GM12891 (cell line): ENCODE results near the gene NLGN1.

ENCODE experiments used
- DNase-seq: peaks from one replicate; pipeline ENCODE4 v3.0.0; 2011; ENCODE audit warnings: low spot score; ENCODE audit not compliant: insufficient read length
- FAIRE-seq: peaks from 2 replicates; lab custom pipeline; 2011; peaks lifted over from hg19 to GRCh38; lab: Jason Lieb, UNC
- PAX5 ChIP-seq: IDR thresholded peaks from 2 replicates; pipeline ENCODE4 v1.6.1; 2011; ENCODE audit warnings: low read length, moderate library complexity, mild to moderate bottlenecking; ENCODE audit not compliant: insufficient read depth, severe bottlenecking
- POLR2A ChIP-seq: IDR thresholded peaks from 2 replicates; pipeline ENCODE4 v1.6.1; 2011; ENCODE audit warnings: low read depth, low read length, control low read depth
- POLR2AphosphoS5 ChIP-seq: IDR thresholded peaks from 2 replicates; pipeline ENCODE4 v1.6.1; 2011; ENCODE audit warnings: low read depth, low read length, control low read depth
- POU2F2 ChIP-seq: IDR thresholded peaks from 2 replicates; pipeline ENCODE4 v1.6.1; 2011; ENCODE audit warnings: low read depth, mild to moderate bottlenecking, control low read depth, low read length, moderate library complexity
- SPI1 ChIP-seq: IDR thresholded peaks from 2 replicates; pipeline ENCODE4 v1.6.1; 2011; ENCODE audit warnings: low read depth, low read length, control low read depth
- TAF1 ChIP-seq: IDR thresholded peaks from 2 replicates; pipeline ENCODE4 v1.6.1; 2011; ENCODE audit warnings: low read depth, low read length, control low read depth

The NLGN1 gene

GRCh38 chr3:173938616-173939015 is 541.1 kb downstream of the NLGN1 start:
- FAIRE-seq, result no peak

GRCh38 chr3:173939331-173939730 is 541.8 kb downstream of the NLGN1 start:
- no peak for DNase-seq
- no peak for FAIRE-seq
- TF ChIP-seq SPI1 (no peak), POU2F2 (no peak), PAX5 (no peak), POLR2A (no peak), POLR2AphosphoS5 (no peak), TAF1 (no peak)

More at GRCh38 chr3:173938616-173939015, 541.1 kb downstream of the NLGN1 start:
- TF ChIP-seq PAX5 (no peak), POLR2AphosphoS5 (no peak), POU2F2 (no peak), TAF1 (no peak), SPI1 (no peak), POLR2A (no peak)
- DNase-seq, result no peak

GRCh38 chr3:173943264-173943663 is 545.7 kb downstream of the NLGN1 start:
- TF ChIP-seq TAF1 (no peak), SPI1 (no peak), POLR2AphosphoS5 (no peak), POLR2A (no peak), PAX5 (no peak), POU2F2 (no peak)
- DNase-seq (no peak), FAIRE-seq (no peak)

GRCh38 chr3:173945170-173945569 is 547.6 kb downstream of the NLGN1 start:
- DNase-seq, result no peak
- no peak for FAIRE-seq
- TF ChIP-seq POU2F2 (no peak), SPI1 (no peak), POLR2AphosphoS5 (no peak), PAX5 (no peak), POLR2A (no peak), TAF1 (no peak)

GRCh38 chr3:173945806-173946205 is 548.3 kb downstream of the NLGN1 start:
- no peak for TF ChIP-seq PAX5
- TF ChIP-seq TAF1, result no peak
- no peak for TF ChIP-seq POU2F2
- TF ChIP-seq SPI1, result no peak
- TF ChIP-seq POLR2AphosphoS5, result no peak
- no peak for TF ChIP-seq POLR2A
- DNase-seq (no peak), FAIRE-seq (no peak)

GRCh38 chr3:173954647-173955046 is 557.1 kb downstream of the NLGN1 start:
- no peak for TF ChIP-seq POLR2AphosphoS5
- TF ChIP-seq POLR2A, result no peak
- TF ChIP-seq TAF1, result no peak
- no peak for TF ChIP-seq POU2F2
- FAIRE-seq (no peak), DNase-seq (no peak)

GRCh38 chr3:173957646-173958045 is 560.1 kb downstream of the NLGN1 start:
- TF ChIP-seq POLR2AphosphoS5 (no peak), TAF1 (no peak), POU2F2 (no peak), PAX5 (no peak), POLR2A (no peak), SPI1 (no peak)
- no peak for DNase-seq
- FAIRE-seq, result no peak

- TF ChIP-seq TAF1, result no peak
- no peak for TF ChIP-seq SPI1
- no peak for TF ChIP-seq PAX5
- TF ChIP-seq POLR2A, result no peak
- no peak for TF ChIP-seq POLR2AphosphoS5
- no peak for TF ChIP-seq POU2F2
- FAIRE-seq (no peak), DNase-seq (no peak)
Measured at GRCh38 chr3:173958805-173959204, 561.3 kb downstream of the NLGN1 start.

GRCh38 chr3:173970281-173970680 is 572.7 kb downstream of the NLGN1 start:
- no peak for TF ChIP-seq SPI1
- TF ChIP-seq TAF1, result no peak
- no peak for TF ChIP-seq POLR2AphosphoS5
- no peak for TF ChIP-seq POU2F2
- TF ChIP-seq POLR2A, result no peak
- no peak for TF ChIP-seq PAX5
- FAIRE-seq (no peak), DNase-seq (no peak)

DNA sequence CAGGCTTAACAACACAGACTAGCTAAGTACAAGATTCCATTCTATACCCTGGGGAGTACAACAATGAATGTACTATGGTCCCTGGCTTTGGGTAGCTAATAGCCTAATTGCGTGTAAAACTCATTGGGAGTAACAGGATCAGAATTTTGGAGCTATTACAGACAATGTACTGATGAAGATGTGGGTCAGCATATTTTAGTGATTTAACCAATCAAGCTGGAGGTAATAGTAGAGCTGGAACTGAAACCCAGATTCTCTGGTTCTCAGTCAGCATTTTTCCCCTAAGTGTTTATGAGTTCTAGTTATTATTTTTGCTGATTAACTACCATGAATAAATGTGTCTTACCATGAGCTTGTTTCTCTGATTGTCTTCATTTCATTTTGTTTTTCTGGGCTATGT is 578.7 kb downstream of the NLGN1 start:
- DNase-seq, result no peak
- FAIRE-seq, result no peak
- TF ChIP-seq SPI1 (peak; percentile 61), POLR2A (no peak)
